OCI-LY7 (cell line): ENCODE data around the gene NTF3. TPM values are rescaled to one million over a fixed set of nuclear protein-coding genes. Genes with fewer than 3 reads are reported as not detected.

ENCODE experiments used
- BruUV-seq: library from RNA; stranded (reverse); fragments of 400-500 nt; replicated peaks from 2 replicates; lab custom pipeline; 2021; lab: Mats Ljungman, UMichigan
- CTCF ChIA-PET: fragments of 300-600 bp; sonication (Branson Sonifier 250); formaldehyde crosslinking; loops from one replicate; lab custom pipeline; 2022; ENCODE audit warnings: antibody characterized with exemption; ENCODE audit not compliant: unreplicated experiment; lab: Charles Lee
- POLR2A ChIA-PET: fragments of 300-600 bp; sonication (Branson Sonifier 250); formaldehyde crosslinking; loops from one replicate; lab custom pipeline; 2022; ENCODE audit warnings: antibody characterized with exemption; lab: Charles Lee
- DNase-seq: peaks from one replicate; pipeline ENCODE4 v3.0.0-alpha.2; 2015; ENCODE audit warnings: low spot score
- H2AFZ ChIP-seq: fragments of 200-600 bp; sonication (generic), shearing (Covaris generic); 2 replicates; pipeline ENCODE4 v1.6.1; 2014; ENCODE audit warnings: mild to moderate bottlenecking, antibody characterized with exemption, low read length, moderate library complexity
- H3K27ac ChIP-seq: fragments of 200-600 bp; sonication (generic); 2 replicates; pipeline ENCODE4 v1.5.1; 2014; ENCODE audit warnings: mixed run types, low read depth, mild to moderate bottlenecking, moderate library complexity, low read length, inconsistent platforms; ENCODE audit not compliant: poor library complexity, severe bottlenecking
- H3K36me3 ChIP-seq: fragments of 200-600 bp; sonication (generic); 2 replicates; pipeline ENCODE4 v1.6.1; 2014; ENCODE audit warnings: mild to moderate bottlenecking, antibody characterized with exemption, low read length, moderate library complexity, mixed read lengths; ENCODE audit not compliant: insufficient read depth
- H3K4me1 ChIP-seq: fragments of 200-600 bp; sonication (generic); 2 replicates; pipeline ENCODE4 v1.5.1; 2014; ENCODE audit warnings: mild to moderate bottlenecking, low read length; ENCODE audit not compliant: insufficient read depth, poor library complexity, severe bottlenecking
- H3K4me2 ChIP-seq: fragments of 200-600 bp; sonication (generic); 2 replicates; pipeline ENCODE4 v1.6.1; 2014; ENCODE audit warnings: mild to moderate bottlenecking, low read length
- H3K4me3 ChIP-seq: fragments of 200-600 bp; sonication (generic); 2 replicates; pipeline ENCODE4 v1.5.1; 2014; ENCODE audit warnings: mild to moderate bottlenecking, low read depth, low read length; ENCODE audit not compliant: poor library complexity, severe bottlenecking
- H3K79me2 ChIP-seq: fragments of 200-600 bp; sonication (generic); 2 replicates; pipeline ENCODE4 v1.6.1; 2016; ENCODE audit warnings: low read depth, mild to moderate bottlenecking, low read length, moderate library complexity, mixed read lengths; ENCODE audit not compliant: insufficient read depth
- H3K9me2 ChIP-seq: fragments of 200-600 bp; sonication (generic); 2 replicates; pipeline ENCODE4 v1.6.1; 2016; ENCODE audit warnings: mild to moderate bottlenecking, low read length, mixed read lengths; ENCODE audit not compliant: insufficient read depth
- H3K9me3 ChIP-seq: fragments of 200-600 bp; sonication (generic); 2 replicates; pipeline ENCODE4 v1.6.1; 2014; ENCODE audit warnings: mild to moderate bottlenecking, mixed run types, low read length, mixed read lengths
- H4K20me1 ChIP-seq: fragments of 200-600 bp; sonication (generic); 2 replicates; pipeline ENCODE4 v1.6.1; 2014; ENCODE audit warnings: mild to moderate bottlenecking, antibody characterized with exemption, low read length, moderate library complexity, mixed read lengths; ENCODE audit not compliant: insufficient read depth
- EZH2phosphoT487 ChIP-seq: fragments of 200-600 bp; sonication (generic); IDR thresholded peaks from 2 replicates; pipeline ENCODE4 v1.6.1; 2018; ENCODE audit warnings: low read depth, borderline replicate concordance, mild to moderate bottlenecking, mixed run types, antibody characterized with exemption, low read length, moderate library complexity, mixed read lengths
- intact Hi-C: fragments of 100-400 bp; cut with micrococcal nuclease; formaldehyde crosslinking; loops from one replicate; pipeline ENCODE4 v1.10.0; 2022; ENCODE audit not compliant: unreplicated experiment
- total RNA-seq, 2 experiments: library from RNA; depleted of rRNA in 1 of 2; stranded (reverse); fragments of >200 nt in 1 of 2; shearing (Covaris generic) in 1 of 2; gene quantifications; 2 replicates each; pipeline ENCODE4 v1.2.3, GENCODE V29; 2014 to 2022
- TF ChIP-seq, protein P1 (sequence below): fragments of 200-600 bp; sonication (generic); conservative IDR thresholded peaks from 2 replicates; pipeline ENCODE4 v1.5.1; 2014; ENCODE audit warnings: mild to moderate bottlenecking, antibody characterized with exemption, low read length, moderate library complexity, mixed read lengths

NTF3 gene
- total RNA-seq, 2 experiments from 2014 or later, result 9.6 to 11.5 TPM

DNA sequence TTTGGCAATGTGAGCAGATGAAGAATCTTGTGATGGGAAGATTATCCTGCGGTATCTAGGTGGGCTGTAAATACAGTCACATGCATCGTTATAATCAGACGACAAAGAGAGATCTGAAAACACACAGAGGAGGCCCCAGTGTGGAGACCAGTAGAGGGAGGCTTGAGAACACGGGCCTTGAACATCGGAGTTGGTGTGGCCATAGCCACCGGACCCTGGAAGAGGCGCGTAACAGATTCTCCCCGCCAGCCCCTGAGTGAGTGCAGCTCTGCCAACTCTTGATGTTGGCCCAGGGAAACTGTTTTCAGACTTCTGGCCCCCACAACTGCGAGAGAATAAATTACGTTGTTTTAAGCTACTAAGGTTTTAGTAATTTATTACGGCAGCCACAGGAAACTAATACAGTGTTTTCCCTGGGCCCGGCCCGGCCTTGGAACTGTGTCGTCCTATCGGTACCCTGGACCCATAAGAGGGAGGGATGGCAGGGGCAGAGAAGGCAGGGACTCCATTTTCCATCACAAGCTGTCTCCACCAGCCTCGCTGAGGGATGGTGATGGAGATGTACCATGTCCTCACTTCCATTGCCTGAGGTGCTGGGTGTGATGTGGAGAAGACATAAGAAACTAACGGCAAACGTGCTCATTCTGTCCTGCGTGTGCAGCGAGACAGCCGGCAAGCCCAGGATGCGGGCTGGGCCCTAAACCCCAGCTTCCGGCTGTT lies 91.6 kb downstream of the NTF3 start:
- no peak for DNase-seq
- H3K9me2 ChIP-seq, result no peaks in the 10 kb centered on the region
- no peaks in the 10 kb centered on the region for H3K9me3 ChIP-seq
- H3K4me1 ChIP-seq, result no peaks in the 10 kb centered on the region
- no peak overlapping the region for H3K4me2 ChIP-seq
- TF ChIP-seq EZH2phosphoT487, result no peak
- TF ChIP-seq, protein P1, sequence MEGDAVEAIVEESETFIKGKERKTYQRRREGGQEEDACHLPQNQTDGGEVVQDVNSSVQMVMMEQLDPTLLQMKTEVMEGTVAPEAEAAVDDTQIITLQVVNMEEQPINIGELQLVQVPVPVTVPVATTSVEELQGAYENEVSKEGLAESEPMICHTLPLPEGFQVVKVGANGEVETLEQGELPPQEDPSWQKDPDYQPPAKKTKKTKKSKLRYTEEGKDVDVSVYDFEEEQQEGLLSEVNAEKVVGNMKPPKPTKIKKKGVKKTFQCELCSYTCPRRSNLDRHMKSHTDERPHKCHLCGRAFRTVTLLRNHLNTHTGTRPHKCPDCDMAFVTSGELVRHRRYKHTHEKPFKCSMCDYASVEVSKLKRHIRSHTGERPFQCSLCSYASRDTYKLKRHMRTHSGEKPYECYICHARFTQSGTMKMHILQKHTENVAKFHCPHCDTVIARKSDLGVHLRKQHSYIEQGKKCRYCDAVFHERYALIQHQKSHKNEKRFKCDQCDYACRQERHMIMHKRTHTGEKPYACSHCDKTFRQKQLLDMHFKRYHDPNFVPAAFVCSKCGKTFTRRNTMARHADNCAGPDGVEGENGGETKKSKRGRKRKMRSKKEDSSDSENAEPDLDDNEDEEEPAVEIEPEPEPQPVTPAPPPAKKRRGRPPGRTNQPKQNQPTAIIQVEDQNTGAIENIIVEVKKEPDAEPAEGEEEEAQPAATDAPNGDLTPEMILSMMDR, result no peak
- H4K20me1 ChIP-seq, result no peaks in the 10 kb centered on the region
- no peaks in the 10 kb centered on the region for H3K79me2 ChIP-seq
- no peaks in the 10 kb centered on the region for H3K36me3 ChIP-seq
- no peak overlapping the region for H2AFZ ChIP-seq
- BruUV-seq, result no TSS peak
- no peak overlapping the region for H3K4me3 ChIP-seq
- ChIA-PET CTCF (no interaction called here), POLR2A (no interaction called here)
- no peak overlapping the region for H3K27ac ChIP-seq
- intact Hi-C loops, result no loop called here

DNA sequence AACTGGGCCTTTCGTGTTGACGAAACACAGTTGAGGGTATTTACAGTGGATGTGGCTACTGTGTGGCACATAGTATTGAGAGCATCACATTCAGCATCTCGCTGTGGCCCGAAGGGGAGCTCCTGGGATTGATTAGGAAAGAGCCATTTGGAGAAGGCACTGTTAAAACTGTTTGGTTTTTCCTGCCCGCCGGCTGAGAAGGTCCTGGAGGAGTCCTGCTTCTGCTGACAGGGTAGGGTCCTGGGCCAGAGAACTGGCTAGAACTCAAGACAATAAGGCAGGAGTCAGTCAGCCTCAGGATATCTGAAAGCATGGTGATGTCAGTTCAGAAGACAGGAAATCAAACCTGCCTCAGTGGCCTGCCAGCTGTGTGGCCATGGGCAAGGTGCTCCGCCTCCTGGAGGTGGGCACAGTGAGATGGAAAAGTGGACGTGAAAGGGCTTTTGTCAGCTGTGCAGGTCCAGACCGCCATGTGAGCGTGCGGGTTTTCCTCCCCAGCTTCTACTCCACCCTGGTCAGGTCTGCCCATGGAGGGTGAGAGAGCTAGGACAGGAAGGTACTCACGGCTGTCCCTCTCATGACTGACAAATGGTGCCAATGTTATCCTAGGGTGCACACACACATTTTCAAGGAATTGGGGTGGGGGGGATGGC lies 92.3 kb downstream of the NTF3 start:
- no peaks in the 10 kb centered on the region for H3K36me3 ChIP-seq
- H3K27ac ChIP-seq, result no peak overlapping the region
- no peak overlapping the region for H3K4me2 ChIP-seq
- no peak overlapping the region for H2AFZ ChIP-seq
- intact Hi-C loops, result no loop called here
- POLR2A ChIA-PET, result interaction anchor here (0.7 kb wide), 1 partner anchor 29 kb away, joined by 4 read pairs; no protein-coding TSS in a partner anchor
- BruUV-seq, result no TSS peak
- H3K4me3 ChIP-seq, result no peak overlapping the region
- H4K20me1 ChIP-seq, result no peaks in the 10 kb centered on the region
- H3K4me1 ChIP-seq, result no peaks in the 10 kb centered on the region
- no peaks in the 10 kb centered on the region for H3K9me3 ChIP-seq
- H3K9me2 ChIP-seq, result no peaks in the 10 kb centered on the region
- no peaks in the 10 kb centered on the region for H3K79me2 ChIP-seq
- CTCF ChIA-PET, result no interaction called here
- DNase-seq, result no peak
- TF ChIP-seq, protein P1, result no peak
- TF ChIP-seq EZH2phosphoT487, result no peak
